Measurements from ENCODE around the gene THRB. TPM values are rescaled to one million over a fixed set of nuclear protein-coding genes. Genes with fewer than 3 reads are reported as not detected.
"Not testable (repeated sequence)": the region's sequence is repeated elsewhere in the genome, so short reads cannot be mapped to it uniquely, and the experiment has no call there.

Gene THRB
- total RNA-seq, 8 experiments from 2014 or later, result 0.42 to 26.4 (median 3.3) TPM

DNA sequence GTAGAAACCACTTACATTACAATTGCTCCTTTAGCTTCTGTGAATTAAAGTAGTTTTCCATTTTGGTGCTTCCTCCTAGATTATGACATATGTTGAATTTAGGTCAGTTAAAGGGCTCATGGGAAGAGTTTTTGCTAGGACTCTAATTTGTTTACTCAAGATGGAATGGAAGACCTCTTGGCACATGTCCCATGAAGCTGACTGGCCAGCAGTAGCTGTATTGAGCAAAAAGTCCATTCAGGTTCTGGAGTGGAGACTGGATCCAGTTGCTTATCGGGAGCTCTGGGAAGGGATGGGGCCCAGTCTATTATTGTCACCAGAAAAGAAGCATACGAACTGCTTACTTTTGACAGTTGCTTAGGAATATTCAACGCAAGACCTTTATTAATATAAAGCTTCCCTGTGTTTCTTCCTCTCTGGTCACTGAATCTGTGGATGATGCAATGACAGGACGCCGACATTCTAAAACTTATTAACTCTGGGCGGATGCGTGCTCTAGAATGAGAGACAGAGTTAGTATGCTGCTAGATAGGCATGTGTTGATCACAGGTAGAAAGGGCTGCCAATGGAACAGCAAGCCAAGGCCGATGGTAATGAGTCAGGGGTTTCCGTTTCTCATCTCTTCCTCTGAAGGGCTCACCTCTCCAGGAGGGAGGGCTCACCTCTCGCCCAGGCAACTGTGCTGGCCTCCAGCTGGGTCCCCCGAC is 393.8 kb downstream of the THRB start:
- Histone ChIP-seq H3K4me1 (replicated peaks in 1 of 2) (no peaks in the 10 kb centered on the region), H3K27ac (no peak overlapping the region), H3K4me3 (no peak overlapping the region)
- ATAC-seq (replicated peaks in 6 of 8), result no peak
- WGBS, 10 experiments, result 66 to 97% (median 91%) methylated on average over 4 to 8 of the region's 11 CpGs; no CpG with 5 or more reads in 2 of the 10 experiments
- in situ Hi-C loops (cut with MboI; ENCODE audit: low pct_unique_long_range_greater_than_20kb in 2 of 9, low sequenced_read_pairs in 9 of 9, unreplicated experiment in 9 of 9), result no loop called here

DNA sequence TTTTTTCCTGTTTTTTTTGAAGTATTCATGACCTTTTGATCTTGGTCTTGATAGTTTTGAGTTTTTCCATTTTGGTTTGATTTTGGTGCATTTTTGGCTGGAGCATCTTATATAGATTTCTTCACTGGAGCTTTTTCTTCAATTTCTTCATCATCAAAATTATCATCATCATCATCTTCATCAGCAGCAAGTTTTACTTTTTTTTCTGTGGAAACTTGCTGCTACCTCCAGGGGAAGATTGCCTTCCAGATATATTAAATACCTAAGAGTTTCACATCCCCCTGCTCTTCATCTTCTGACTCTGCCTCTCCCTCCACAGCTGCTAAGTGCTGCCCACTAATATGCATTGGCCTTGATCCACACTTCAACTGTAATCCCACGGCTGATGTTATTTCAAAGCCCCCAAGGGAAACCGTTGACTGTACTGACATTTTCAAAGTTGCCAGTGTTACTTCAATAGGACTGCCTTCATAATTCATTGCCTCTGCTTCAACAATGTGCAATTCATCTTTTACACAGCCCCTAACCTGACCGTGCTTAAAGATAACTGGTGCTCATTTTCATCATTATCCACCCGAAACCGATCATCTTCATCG is 397.9 kb downstream of the THRB start:
- no peaks in the 10 kb centered on the region for H3K4me1 ChIP-seq (replicated peaks in 1 of 2)
- in situ Hi-C loops (cut with MboI; ENCODE audit: low pct_unique_long_range_greater_than_20kb in 2 of 9, low sequenced_read_pairs in 9 of 9, unreplicated experiment in 9 of 9), result no loop called here
- WGBS, 10 experiments, result 17 to 100% (median 81%) methylated on average over 2 to 6 of the region's 6 CpGs
- no peak overlapping the region for H3K27ac ChIP-seq
- H3K4me3 ChIP-seq, result no peak overlapping the region
- peak in 1 of 8 experiments; percentile 12 for ATAC-seq (replicated peaks in 6 of 8)

DNA sequence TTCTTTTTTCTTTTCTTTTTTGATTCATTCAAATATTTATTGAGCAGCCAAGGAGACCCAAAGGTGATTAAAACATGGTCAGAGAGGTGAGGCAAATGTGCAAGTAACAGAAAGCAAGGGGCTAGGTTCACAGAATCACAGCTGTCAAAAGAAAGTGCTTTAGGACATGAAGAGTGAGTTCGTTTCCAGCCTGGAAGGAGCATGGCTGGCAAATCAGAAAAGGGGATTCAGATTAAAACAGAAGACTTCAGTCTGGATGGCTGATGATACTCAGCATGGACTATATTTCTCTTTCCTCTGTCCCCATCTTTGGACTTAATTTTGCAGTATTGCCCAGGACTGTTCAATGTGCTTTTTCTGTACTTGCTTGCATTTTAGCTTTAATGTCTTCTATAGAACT is 398.4 kb downstream of the THRB start:
- ATAC-seq (replicated peaks in 6 of 8), result no peak

DNA sequence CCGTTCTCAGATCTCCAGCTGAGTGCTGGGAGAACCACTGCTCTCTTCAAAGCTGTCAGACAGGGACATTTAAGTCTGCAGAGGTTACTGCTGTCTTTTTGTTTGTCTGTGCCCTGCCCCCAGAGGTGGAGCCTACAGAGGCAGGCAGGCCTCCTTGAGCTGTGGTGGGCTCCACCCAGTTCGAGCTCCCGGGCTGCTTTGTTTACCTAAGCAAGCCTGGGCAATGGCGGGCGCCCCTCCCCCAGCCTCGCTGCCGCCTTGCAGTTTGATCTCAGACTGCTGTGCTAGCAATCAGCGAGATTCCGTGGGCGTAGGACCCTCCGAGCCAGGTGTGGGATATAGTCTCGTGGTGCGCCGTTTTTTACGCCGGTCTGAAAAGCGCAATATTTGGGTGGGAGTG is 399.8 kb downstream of the THRB start:
- no CpG with 5 or more reads among the region's 17 CpGs for WGBS, 10 experiments

More for the DNA sequence above, 398.4 kb downstream of the THRB start:
- Histone ChIP-seq H3K27ac (no peak overlapping the region), H3K4me1 (replicated peaks in 1 of 2) (no peaks in the 10 kb centered on the region), H3K4me3 (no peak overlapping the region)
- in situ Hi-C loops (cut with MboI; ENCODE audit: low pct_unique_long_range_greater_than_20kb in 2 of 9, low sequenced_read_pairs in 9 of 9, unreplicated experiment in 9 of 9), result no loop called here
- 14 to 100% (median 65%) methylated on average over 1 of the region's 1 CpG for WGBS, 10 experiments

GRCh38 chr3:24088782-24089181 is 405.9 kb downstream of the THRB start:
- WGBS, 10 experiments, result 0 to 72% (median 52%) methylated on average over 1 to 2 of the region's 2 CpGs; no CpG with 5 or more reads in 2 of the 10 experiments
- Histone ChIP-seq H3K4me1 (replicated peaks in 1 of 2) (no peaks in the 10 kb centered on the region), H3K4me3 (no peak overlapping the region), H3K27ac (no peak overlapping the region)
- ATAC-seq (replicated peaks in 6 of 8), result peak in 3 of 8 experiments; percentile 71 to 81 (median 79)
- in situ Hi-C loops (cut with MboI; ENCODE audit: low pct_unique_long_range_greater_than_20kb in 2 of 9, low sequenced_read_pairs in 9 of 9, unreplicated experiment in 9 of 9), result no loop called here

More for the DNA sequence above, 399.8 kb downstream of the THRB start:
- H3K4me1 ChIP-seq (replicated peaks in 1 of 2); H3K27ac ChIP-seq; in situ Hi-C loops (cut with MboI; ENCODE audit: low pct_unique_long_range_greater_than_20kb in 2 of 9, low sequenced_read_pairs in 9 of 9, unreplicated experiment in 9 of 9); H3K4me3 ChIP-seq; ATAC-seq (replicated peaks in 6 of 8): not testable (repeated sequence)

- Histone ChIP-seq H3K27ac (no peak overlapping the region), H3K4me3 (no peak overlapping the region), H3K4me1 (replicated peaks in 1 of 2) (no peaks in the 10 kb centered on the region)
- in situ Hi-C loops (cut with MboI; ENCODE audit: low pct_unique_long_range_greater_than_20kb in 2 of 9, low sequenced_read_pairs in 9 of 9, unreplicated experiment in 9 of 9), result no loop called here
- WGBS, 10 experiments, result 80 to 100% (median 93%) methylated on average over 1 to 3 of the region's 3 CpGs
- ATAC-seq (replicated peaks in 6 of 8), result no peak
These were observed 407.2 kb downstream of the THRB start for GRCh38 chr3:24087469-24087868.

GRCh38 chr3:24086617-24087404 is 407.8 kb downstream of the THRB start:
- peak in 3 of 8 experiments; percentile 35 to 51 (median 45) for ATAC-seq (replicated peaks in 6 of 8)
- Histone ChIP-seq H3K4me3 (no peak overlapping the region), H3K27ac (no peak overlapping the region), H3K4me1 (replicated peaks in 1 of 2) (no peaks in the 10 kb centered on the region)
- WGBS, 10 experiments, result 40 to 75% (median 62%) methylated on average over 1 to 2 of the region's 2 CpGs; no CpG with 5 or more reads in 1 of the 10 experiments
- in situ Hi-C loops (cut with MboI; ENCODE audit: low pct_unique_long_range_greater_than_20kb in 2 of 9, low sequenced_read_pairs in 9 of 9, unreplicated experiment in 9 of 9), result no loop called here

GRCh38 chr3:24086206-24086605 is 408.4 kb downstream of the THRB start:
- WGBS, 10 experiments, result 54 to 100% (median 82%) methylated on average over 1 to 3 of the region's 3 CpGs
- in situ Hi-C loops (cut with MboI; ENCODE audit: low pct_unique_long_range_greater_than_20kb in 2 of 9, low sequenced_read_pairs in 9 of 9, unreplicated experiment in 9 of 9), result no loop called here
- H3K4me3 ChIP-seq, result no peak overlapping the region
- no peak for ATAC-seq (replicated peaks in 6 of 8)
- no peak overlapping the region for H3K27ac ChIP-seq
- H3K4me1 ChIP-seq (replicated peaks in 1 of 2), result no peaks in the 10 kb centered on the region

DNA sequence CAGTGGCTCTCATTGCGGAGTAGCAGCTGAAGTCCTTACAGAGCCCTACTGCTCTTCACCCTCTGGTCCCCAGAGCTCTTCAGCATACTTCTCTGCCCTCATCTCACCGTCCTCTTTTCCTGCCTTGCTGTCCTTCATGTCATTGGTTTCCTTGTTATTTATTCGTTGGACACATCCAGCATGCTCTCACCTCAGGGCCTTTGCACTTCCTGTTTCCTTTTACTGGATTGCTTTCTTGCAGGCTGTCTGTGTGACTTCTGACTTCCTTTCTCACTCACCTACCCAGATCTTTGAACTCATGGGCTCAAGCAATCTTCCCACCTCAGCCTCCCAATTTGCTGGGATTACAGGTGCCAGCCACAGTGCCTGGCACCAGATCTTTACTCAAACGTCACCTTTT is 422.5 kb downstream of the THRB start:
- in situ Hi-C loops (cut with MboI; ENCODE audit: low pct_unique_long_range_greater_than_20kb in 2 of 9, low sequenced_read_pairs in 9 of 9, unreplicated experiment in 9 of 9), result no loop called here
- Histone ChIP-seq H3K27ac (no peak overlapping the region), H3K4me1 (replicated peaks in 1 of 2) (no peaks in the 10 kb centered on the region), H3K4me3 (no peak overlapping the region)
- WGBS, 10 experiments, result 30 to 100% (median 82%) methylated on average over 1 to 4 of the region's 4 CpGs; no CpG with 5 or more reads in 1 of the 10 experiments
- no peak for ATAC-seq (replicated peaks in 6 of 8)

GRCh38 chr3:24069045-24069444 is 425.6 kb downstream of the THRB start:
- Histone ChIP-seq H3K27ac (no peak overlapping the region), H3K4me3 (no peak overlapping the region), H3K4me1 (replicated peaks in 1 of 2) (no peaks in the 10 kb centered on the region)
- ATAC-seq (replicated peaks in 6 of 8), result peak in 1 of 8 experiments; percentile 63
- in situ Hi-C loops (cut with MboI; ENCODE audit: low pct_unique_long_range_greater_than_20kb in 2 of 9, low sequenced_read_pairs in 9 of 9, unreplicated experiment in 9 of 9), result no loop called here
- WGBS, 10 experiments, result 9 to 100% (median 69%) methylated on average over 1 to 2 of the region's 2 CpGs; no CpG with 5 or more reads in 1 of the 10 experiments

DNA sequence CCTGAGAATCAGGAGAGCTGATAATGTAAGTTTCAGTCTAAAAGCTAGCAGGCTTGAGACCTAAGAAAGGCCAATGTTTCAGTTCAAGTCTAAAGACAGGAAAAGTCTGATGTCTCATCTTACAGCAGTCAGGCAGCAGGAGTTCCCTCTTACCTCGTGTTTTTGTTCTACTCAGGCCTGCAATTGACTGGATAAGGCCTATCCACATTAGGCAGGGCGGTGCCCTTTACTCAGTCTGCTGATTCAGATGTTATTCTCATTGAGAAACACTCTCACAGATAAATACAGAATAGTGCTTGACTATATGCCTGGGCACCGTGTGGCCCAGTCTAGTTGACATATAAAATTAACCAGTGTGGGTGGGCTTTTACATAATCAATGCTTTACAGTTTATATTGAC is 427.2 kb downstream of the THRB start:
- in situ Hi-C loops (cut with MboI; ENCODE audit: low pct_unique_long_range_greater_than_20kb in 2 of 9, low sequenced_read_pairs in 9 of 9, unreplicated experiment in 9 of 9), result no loop called here
- 31 to 100% (median 67%) methylated on average over 1 to 3 of the region's 3 CpGs; no CpG with 5 or more reads in 2 of the 10 experiments for WGBS, 10 experiments
- no peak overlapping the region for H3K4me3 ChIP-seq
- H3K27ac ChIP-seq, result no peak overlapping the region
- H3K4me1 ChIP-seq (replicated peaks in 1 of 2), result no peaks in the 10 kb centered on the region
- peak in 2 of 8 experiments; percentile 95 to 97 for ATAC-seq (replicated peaks in 6 of 8)
